D721Med (cell line): Measurements from ENCODE around the gene TMEM167A.

Source experiments
- DNase-seq: peaks from one replicate; pipeline ENCODE4 v3.0.0; 2011; ENCODE audit warnings: low spot score; ENCODE audit not compliant: insufficient read length
- FAIRE-seq: peaks from 2 replicates; lab custom pipeline; 2011; peaks lifted over from hg19 to GRCh38; lab: Jason Lieb, UNC
- CTCF ChIP-seq: IDR thresholded peaks from 2 replicates; pipeline ENCODE4 v1.5.1; 2012; ENCODE audit warnings: mild to moderate bottlenecking, control low read depth; ENCODE audit not compliant: insufficient read depth; ENCODE audit errors: missing control alignments

TMEM167A gene

GRCh38 chr5:83035373-83036100 is 41.7 kb downstream of the TMEM167A start:
- FAIRE-seq (no peak), DNase-seq (no peak)
- TF ChIP-seq CTCF, result no peak

- FAIRE-seq, result peak; percentile 58
- no peak for DNase-seq
- no peak for TF ChIP-seq CTCF
Measured at GRCh38 chr5:83034528-83035207, 42.5 kb downstream of the TMEM167A start.

- no peak for DNase-seq
- FAIRE-seq, result no peak
- TF ChIP-seq CTCF, result no peak
Measured at GRCh38 chr5:83034036-83034435, 43.2 kb downstream of the TMEM167A start.

- TF ChIP-seq CTCF, result no peak
- FAIRE-seq (no peak), DNase-seq (no peak)
Measured at GRCh38 chr5:83031381-83031780, 45.8 kb downstream of the TMEM167A start.

- FAIRE-seq (no peak), DNase-seq (no peak)
- no peak for TF ChIP-seq CTCF
Measured at GRCh38 chr5:83029912-83030311, 47.3 kb downstream of the TMEM167A start.

- FAIRE-seq (no peak), DNase-seq (no peak)
- no peak for TF ChIP-seq CTCF
Measured at GRCh38 chr5:83026930-83027687, 50.1 kb downstream of the TMEM167A start.
